MM.1S (cell line): ENCODE results near the gene HOXB2.

Experiments used
- DNase-seq: peaks from one replicate; pipeline ENCODE4 v3.0.0-alpha.2; 2015
- H2AFZ ChIP-seq: fragments of 300-600 bp; sonication (generic); 2 replicates; pipeline ENCODE4 v1.6.0; 2016; ENCODE audit warnings: antibody characterized with exemption, low read length
- H3F3A ChIP-seq: fragments of 300-600 bp; sonication (generic); 2 replicates; pipeline ENCODE4 v1.6.1; 2016; ENCODE audit warnings: mild to moderate bottlenecking, antibody characterized with exemption, low read length, moderate library complexity, mixed read lengths; ENCODE audit not compliant: insufficient read depth
- H3K27ac ChIP-seq: fragments of 300-600 bp; sonication (generic); 2 replicates; pipeline ENCODE4 v1.5.1; 2016; ENCODE audit warnings: mild to moderate bottlenecking, low read length
- H3K27me3 ChIP-seq: fragments of 300-600 bp; sonication (generic); replicated peaks from 2 replicates; pipeline ENCODE4 v1.6.0; 2016; ENCODE audit warnings: low read length; ENCODE audit not compliant: insufficient read depth
- H3K36me3 ChIP-seq: fragments of 300-600 bp; sonication (generic); replicated peaks from 2 replicates; pipeline ENCODE4 v1.6.1; 2016; ENCODE audit warnings: mild to moderate bottlenecking, low read length, mixed read lengths; ENCODE audit not compliant: insufficient read depth
- H3K4me1 ChIP-seq: fragments of 300-600 bp; sonication (generic); 2 replicates; pipeline ENCODE4 v1.6.1; 2016; ENCODE audit warnings: low read length, mixed read lengths
- H3K4me2 ChIP-seq: fragments of 300-600 bp; sonication (generic); 2 replicates; pipeline ENCODE4 v1.6.0; 2016; ENCODE audit warnings: low read depth, low read length
- H3K4me3 ChIP-seq: fragments of 300-600 bp; sonication (generic); 2 replicates; pipeline ENCODE4 v1.5.1; 2016; ENCODE audit warnings: low read length, mixed read lengths
- H3K79me2 ChIP-seq: fragments of 300-600 bp; sonication (generic); 2 replicates; pipeline ENCODE4 v1.6.1; 2016; ENCODE audit warnings: mixed run types, low read length, mixed read lengths
- H3K9ac ChIP-seq: fragments of 300-600 bp; sonication (generic); 2 replicates; pipeline ENCODE4 v1.6.1; 2016; ENCODE audit warnings: low read length, mixed read lengths
- H3K9me2 ChIP-seq: fragments of 300-600 bp; sonication (generic); replicated peaks from 2 replicates; pipeline ENCODE4 v1.6.1; 2016; ENCODE audit warnings: mild to moderate bottlenecking, low read length, mixed read lengths; ENCODE audit not compliant: insufficient read depth
- H3K9me3 ChIP-seq: fragments of 300-600 bp; sonication (generic); replicated peaks from 2 replicates; pipeline ENCODE4 v1.6.1; 2016; ENCODE audit warnings: mild to moderate bottlenecking, low read length, mixed read lengths; ENCODE audit not compliant: insufficient read depth
- H4K20me1 ChIP-seq: fragments of 300-600 bp; sonication (generic); 2 replicates; pipeline ENCODE4 v1.6.1; 2016; ENCODE audit warnings: mild to moderate bottlenecking, low read length, moderate library complexity, mixed read lengths; ENCODE audit not compliant: insufficient read depth
- EZH2 ChIP-seq: fragments of 300-600 bp; sonication (generic); optimal IDR thresholded peaks from 2 replicates; pipeline ENCODE3; 2017; ENCODE audit warnings: low read depth, mild to moderate bottlenecking, antibody characterized with exemption, low read length, mixed read lengths
- EZH2phosphoT487 ChIP-seq: fragments of 300-600 bp; sonication (generic); IDR thresholded peaks from 2 replicates; pipeline ENCODE4 v1.6.1; 2018; ENCODE audit warnings: antibody characterized with exemption, low read length
- TF ChIP-seq, protein P1 (sequence below): fragments of 300-600 bp; sonication (generic); IDR thresholded peaks from 2 replicates; pipeline ENCODE4 v1.5.1; 2016; ENCODE audit warnings: antibody characterized with exemption, low read length, mixed read lengths

Gene HOXB2

DNA sequence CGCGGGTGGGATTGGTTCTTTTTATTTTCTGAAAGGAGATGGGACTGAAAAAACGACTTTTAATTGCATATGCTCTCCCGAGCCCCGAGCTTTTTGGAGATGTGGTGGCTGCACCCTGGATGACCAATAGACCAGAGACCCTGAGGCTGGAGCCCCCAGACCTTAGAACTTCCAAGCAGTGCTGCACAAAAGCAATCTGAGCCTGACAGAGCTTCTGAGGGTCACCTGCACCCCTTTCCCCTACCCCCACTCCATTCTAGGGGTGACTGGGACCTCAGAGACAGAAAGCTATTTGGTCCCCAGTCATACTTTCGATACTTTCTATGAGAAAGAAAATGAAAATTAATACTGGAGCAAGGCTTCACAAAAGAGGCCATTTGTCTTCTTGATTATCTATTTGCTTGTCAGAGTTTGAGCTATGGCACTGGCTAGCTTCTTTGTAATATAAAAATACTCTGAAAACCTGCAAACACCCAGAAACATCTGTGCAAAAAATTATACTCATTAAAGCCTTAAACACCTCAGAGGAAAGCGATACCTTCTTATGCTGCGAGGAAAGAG lies 29.7 kb upstream of the HOXB2 start:
- no peak overlapping the region for H3K9ac ChIP-seq
- H3K27me3 ChIP-seq = no peaks in the 10 kb centered on the region
- no peak for DNase-seq
- H3K4me3 ChIP-seq = no peak overlapping the region
- no peaks in the 10 kb centered on the region for H3K36me3 ChIP-seq
- H3K4me2 ChIP-seq = no peak overlapping the region
- no peak for TF ChIP-seq EZH2
- TF ChIP-seq EZH2phosphoT487 = no peak
- TF ChIP-seq, protein P1, sequence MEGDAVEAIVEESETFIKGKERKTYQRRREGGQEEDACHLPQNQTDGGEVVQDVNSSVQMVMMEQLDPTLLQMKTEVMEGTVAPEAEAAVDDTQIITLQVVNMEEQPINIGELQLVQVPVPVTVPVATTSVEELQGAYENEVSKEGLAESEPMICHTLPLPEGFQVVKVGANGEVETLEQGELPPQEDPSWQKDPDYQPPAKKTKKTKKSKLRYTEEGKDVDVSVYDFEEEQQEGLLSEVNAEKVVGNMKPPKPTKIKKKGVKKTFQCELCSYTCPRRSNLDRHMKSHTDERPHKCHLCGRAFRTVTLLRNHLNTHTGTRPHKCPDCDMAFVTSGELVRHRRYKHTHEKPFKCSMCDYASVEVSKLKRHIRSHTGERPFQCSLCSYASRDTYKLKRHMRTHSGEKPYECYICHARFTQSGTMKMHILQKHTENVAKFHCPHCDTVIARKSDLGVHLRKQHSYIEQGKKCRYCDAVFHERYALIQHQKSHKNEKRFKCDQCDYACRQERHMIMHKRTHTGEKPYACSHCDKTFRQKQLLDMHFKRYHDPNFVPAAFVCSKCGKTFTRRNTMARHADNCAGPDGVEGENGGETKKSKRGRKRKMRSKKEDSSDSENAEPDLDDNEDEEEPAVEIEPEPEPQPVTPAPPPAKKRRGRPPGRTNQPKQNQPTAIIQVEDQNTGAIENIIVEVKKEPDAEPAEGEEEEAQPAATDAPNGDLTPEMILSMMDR = no peak
- H3K9me2 ChIP-seq = no peaks in the 10 kb centered on the region
- H3F3A ChIP-seq = no peaks in the 10 kb centered on the region
- H3K4me1 ChIP-seq = peaks cover 8% of the 10 kb centered on the region
- peaks cover 12% of the 10 kb centered on the region for H3K79me2 ChIP-seq
- H3K27ac ChIP-seq = no peak overlapping the region
- H3K9me3 ChIP-seq = no peaks in the 10 kb centered on the region
- H2AFZ ChIP-seq = no peak overlapping the region
- H4K20me1 ChIP-seq = no peaks in the 10 kb centered on the region

DNA sequence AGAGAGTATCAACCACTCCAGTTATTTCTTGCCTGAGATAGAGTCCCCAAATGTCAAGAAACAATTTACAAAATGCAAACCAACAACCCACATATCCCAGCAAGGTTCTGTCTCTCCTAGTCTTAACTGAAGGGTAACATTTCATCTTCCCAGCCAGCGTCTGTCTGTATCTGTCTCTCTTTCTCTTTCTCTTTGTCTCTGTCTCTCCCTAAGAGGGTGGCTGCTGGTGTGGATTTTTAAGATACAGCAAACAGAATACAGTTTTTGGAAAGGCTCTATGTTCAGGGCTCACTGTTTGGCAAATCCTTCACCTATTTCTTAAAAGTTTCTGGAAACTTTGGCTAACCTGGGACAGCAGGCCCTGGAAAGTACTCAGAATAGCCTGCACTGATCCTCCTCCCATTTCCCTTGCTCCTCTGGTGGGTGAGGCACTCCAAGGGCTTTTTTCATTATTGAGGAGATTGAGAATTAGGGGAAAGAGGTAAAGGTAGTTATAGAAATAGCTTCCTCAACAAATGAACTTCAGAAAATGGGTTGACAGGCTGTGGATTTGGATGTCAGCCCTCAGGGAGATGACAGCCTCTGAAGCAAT lies 27.0 kb upstream of the HOXB2 start:
- DNase-seq = no peak
- Histone ChIP-seq H3K4me2 (no peak overlapping the region), H3F3A (no peaks in the 10 kb centered on the region), H3K36me3 (no peaks in the 10 kb centered on the region), H3K9me2 (no peaks in the 10 kb centered on the region), H3K4me1 (peaks cover 8% of the 10 kb centered on the region), H3K4me3 (no peak overlapping the region), H4K20me1 (no peaks in the 10 kb centered on the region), H3K9ac (no peak overlapping the region), H3K9me3 (no peaks in the 10 kb centered on the region), H3K27ac (no peak overlapping the region), H3K27me3 (no peaks in the 10 kb centered on the region), H2AFZ (no peak overlapping the region), H3K79me2 (peaks cover 6% of the 10 kb centered on the region)
- TF ChIP-seq EZH2phosphoT487 = no peak
- TF ChIP-seq EZH2 = no peak
- TF ChIP-seq, protein P1 = no peak

DNA sequence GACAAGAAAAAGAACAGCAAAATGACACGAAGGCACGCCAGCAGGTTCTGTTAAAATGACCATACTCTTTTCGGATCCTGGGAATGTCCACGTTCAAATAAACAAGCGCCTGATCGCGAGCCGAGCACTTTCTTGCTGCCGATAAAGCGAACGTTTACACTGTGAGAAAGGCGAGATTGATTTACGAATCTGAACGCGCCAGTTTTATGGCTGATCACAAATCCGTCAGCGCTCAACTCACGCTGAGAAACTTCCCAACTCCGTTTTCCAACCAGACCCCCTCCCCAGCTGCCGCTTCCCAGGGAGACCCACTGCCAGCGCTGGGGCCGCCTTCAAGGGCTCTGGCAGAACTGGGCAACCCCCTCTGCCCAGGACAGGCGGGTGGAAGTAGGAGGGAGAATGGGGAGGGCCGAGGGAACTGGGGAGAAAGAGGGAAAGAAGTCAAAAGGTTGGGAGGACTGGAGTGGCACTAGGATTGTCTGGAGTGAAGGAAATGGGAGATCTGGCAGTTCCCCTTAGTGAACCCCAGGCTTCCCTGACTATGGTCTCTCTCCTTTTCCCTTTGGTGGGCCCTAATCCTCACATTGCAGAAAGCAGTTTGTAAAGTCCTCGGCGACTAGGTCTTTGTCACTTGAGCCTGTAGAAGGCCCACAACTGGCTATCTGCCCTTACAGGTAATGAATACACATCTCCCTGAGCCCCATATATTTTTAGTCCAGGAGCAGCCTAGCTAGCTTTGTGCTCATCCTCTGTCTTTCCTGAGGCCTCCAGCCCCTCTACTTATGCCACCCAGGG lies 26.3 kb upstream of the HOXB2 start:
- Histone ChIP-seq H3K4me2 (no peak overlapping the region), H3K9me2 (no peaks in the 10 kb centered on the region), H3K79me2 (0 out of 2 replicates have a peak, but pooled peaks cover 3% of the 10 kb centered on the region), H3K9me3 (no peaks in the 10 kb centered on the region), H3F3A (no peaks in the 10 kb centered on the region), H2AFZ (no peak overlapping the region), H3K27me3 (no peaks in the 10 kb centered on the region), H4K20me1 (no peaks in the 10 kb centered on the region), H3K4me3 (no peak overlapping the region), H3K4me1 (peaks cover 6% of the 10 kb centered on the region), H3K27ac (no peak overlapping the region), H3K36me3 (no peaks in the 10 kb centered on the region), H3K9ac (no peak overlapping the region)
- DNase-seq = no peak
- no peak for TF ChIP-seq EZH2phosphoT487
- TF ChIP-seq, protein P1 = no peak
- TF ChIP-seq EZH2 = no peak
